ENCODE measurements around the gene MYO9A. TPM values are rescaled to one million over a fixed set of nuclear protein-coding genes. Genes with fewer than 3 reads are reported as not detected.

Gene MYO9A
- total and polyA plus RNA-seq, 5 donors from 2014 or later, result 8.3 to 32.3 (median 11.5) TPM

DNA sequence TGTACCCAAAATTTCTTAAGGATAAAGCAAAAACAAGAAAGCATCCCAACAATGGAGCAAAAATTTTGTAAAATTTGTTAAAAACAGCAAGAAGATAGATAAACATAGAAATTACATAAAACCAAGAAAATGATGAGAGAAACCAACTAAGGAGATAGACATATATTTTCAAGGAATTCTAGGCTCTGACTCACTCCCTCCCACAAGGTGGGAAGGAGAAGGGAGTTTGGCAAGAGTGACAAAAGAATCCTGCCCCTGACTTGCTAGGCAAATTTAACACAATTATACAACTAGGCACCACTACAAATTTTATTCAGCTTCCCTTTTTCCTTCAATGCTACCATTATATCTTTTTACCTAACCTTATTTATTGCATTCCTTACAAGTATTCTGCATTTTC, 70.9 kb downstream of the MYO9A start:
- Histone ChIP-seq H3K36me3 (ENCODE audit: control insufficient read depth, insufficient read depth, low read length) (peaks cover 6% of the 10 kb centered on the region), H3K27me3 (ENCODE audit: control insufficient read depth, insufficient read depth, low read length) (no peaks in the 10 kb centered on the region), H3K4me1 (ENCODE audit: control insufficient read depth, insufficient read depth, low read length, poor library complexity, severe bottlenecking) (no peaks in the 10 kb centered on the region), H3K27ac (ENCODE audit: insufficient read depth, low read length, poor library complexity, severe bottlenecking) (no peak overlapping the region), H3K9me3 (ENCODE audit: control insufficient read depth in 2 of 2, low read length in 2 of 2) (no peaks in the 10 kb centered on the region), H3K4me3 (ENCODE audit: low read depth, low read length) (no peak overlapping the region)
- ATAC-seq (ENCODE audit: low read depth in 2 of 2), result no peak
- no peaks in the 10 kb centered on the region for H3K27me3 Mint-ChIP-seq
- peaks cover 26% of the 10 kb centered on the region for H3K36me3 Mint-ChIP-seq
- H3K9me3 Mint-ChIP-seq, result no peaks in the 10 kb centered on the region
- no peak overlapping the region for H3K4me3 Mint-ChIP-seq
- H3K27ac Mint-ChIP-seq, result peak overlapping the region in 1 of 3 donors; percentile 3
- no peak for DNase-seq
- H3K4me1 Mint-ChIP-seq, result peaks cover 6 to 25% (median 14%) of the 10 kb centered on the region in 4 donors

DNA sequence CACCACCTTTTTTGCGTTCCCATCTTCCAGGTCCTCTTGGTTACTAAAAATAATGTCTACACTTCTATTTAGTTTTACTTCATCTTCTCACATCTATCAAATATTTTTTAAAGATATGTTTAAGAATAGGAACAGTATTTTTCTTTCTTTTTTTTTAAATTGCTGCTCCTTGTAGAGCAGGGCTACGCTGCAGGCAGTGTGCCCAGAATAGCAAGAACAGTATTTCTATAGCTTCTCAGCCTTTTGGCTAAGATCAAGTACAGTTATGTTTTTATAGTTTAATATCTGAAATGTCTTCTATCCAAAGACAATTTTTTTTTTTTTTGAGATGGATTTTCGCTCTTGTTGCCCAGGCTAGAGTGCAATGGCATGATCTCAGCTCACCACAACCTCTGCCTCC, 73.0 kb downstream of the MYO9A start:
- no peak for DNase-seq
- Mint-ChIP-seq H3K4me3 (no peak overlapping the region), H3K9me3 (no peaks in the 10 kb centered on the region)

GRCh38 chr15:72042865-72043264, 75.1 kb downstream of the MYO9A start:
- H3K27me3 Mint-ChIP-seq, result no peaks in the 10 kb centered on the region
- H3K9me3 Mint-ChIP-seq, result peaks cover 0 to 4% (median 0%) of the 10 kb centered on the region in 7 donors
- no peaks in the 10 kb centered on the region for H3K4me1 ChIP-seq (ENCODE audit: control insufficient read depth, insufficient read depth, low read length, poor library complexity, severe bottlenecking)
- no peak overlapping the region for H3K27ac Mint-ChIP-seq
- ATAC-seq (ENCODE audit: low read depth in 2 of 2) (no peak), DNase-seq (no peak)
- no peak overlapping the region for H3K4me3 ChIP-seq (ENCODE audit: low read depth, low read length)
- peaks cover 43% of the 10 kb centered on the region for H3K36me3 Mint-ChIP-seq
- peaks cover 13% of the 10 kb centered on the region for H3K36me3 ChIP-seq (ENCODE audit: control insufficient read depth, insufficient read depth, low read length)
- no peak overlapping the region for H3K4me3 Mint-ChIP-seq
- H3K27ac ChIP-seq (ENCODE audit: insufficient read depth, low read length, poor library complexity, severe bottlenecking), result no peak overlapping the region
- peaks cover 6 to 11% (median 9%) of the 10 kb centered on the region in 4 donors for H3K4me1 Mint-ChIP-seq
- H3K9me3 ChIP-seq (ENCODE audit: control insufficient read depth in 2 of 2, low read length in 2 of 2), result no peaks in the 10 kb centered on the region
- no peaks in the 10 kb centered on the region for H3K27me3 ChIP-seq (ENCODE audit: control insufficient read depth, insufficient read depth, low read length)

More for the DNA sequence above, 73.0 kb downstream of the MYO9A start:
- H3K36me3 Mint-ChIP-seq, result peaks cover 35% of the 10 kb centered on the region
- Histone ChIP-seq H3K27ac (ENCODE audit: insufficient read depth, low read length, poor library complexity, severe bottlenecking) (no peak overlapping the region), H3K9me3 (ENCODE audit: control insufficient read depth in 2 of 2, low read length in 2 of 2) (no peaks in the 10 kb centered on the region), H3K4me1 (ENCODE audit: control insufficient read depth, insufficient read depth, low read length, poor library complexity, severe bottlenecking) (no peaks in the 10 kb centered on the region), H3K36me3 (ENCODE audit: control insufficient read depth, insufficient read depth, low read length) (peaks cover 11% of the 10 kb centered on the region), H3K4me3 (ENCODE audit: low read depth, low read length) (no peak overlapping the region), H3K27me3 (ENCODE audit: control insufficient read depth, insufficient read depth, low read length) (no peaks in the 10 kb centered on the region)
- peaks cover 6 to 19% (median 12%) of the 10 kb centered on the region in 4 donors for H3K4me1 Mint-ChIP-seq
- H3K27me3 Mint-ChIP-seq, result no peaks in the 10 kb centered on the region
- no peak for ATAC-seq (ENCODE audit: low read depth in 2 of 2)
- H3K27ac Mint-ChIP-seq, result no peak overlapping the region

- Mint-ChIP-seq H3K4me1 (peaks cover 7 to 13% (median 11%) of the 10 kb centered on the region in 4 donors), H3K27me3 (no peaks in the 10 kb centered on the region), H3K36me3 (peaks cover 41% of the 10 kb centered on the region), H3K4me3 (no peak overlapping the region), H3K27ac (no peak overlapping the region), H3K9me3 (peaks cover 0 to 7% (median 1%) of the 10 kb centered on the region in 7 donors)
- H3K27ac ChIP-seq (ENCODE audit: insufficient read depth, low read length, poor library complexity, severe bottlenecking), result no peak overlapping the region
- no peak for DNase-seq
- H3K27me3 ChIP-seq (ENCODE audit: control insufficient read depth, insufficient read depth, low read length), result no peaks in the 10 kb centered on the region
- no peaks in the 10 kb centered on the region for H3K4me1 ChIP-seq (ENCODE audit: control insufficient read depth, insufficient read depth, low read length, poor library complexity, severe bottlenecking)
- ATAC-seq (ENCODE audit: low read depth in 2 of 2), result no peak
- no peak overlapping the region for H3K4me3 ChIP-seq (ENCODE audit: low read depth, low read length)
- H3K36me3 ChIP-seq (ENCODE audit: control insufficient read depth, insufficient read depth, low read length), result peaks cover 13% of the 10 kb centered on the region
- no peaks in the 10 kb centered on the region for H3K9me3 ChIP-seq (ENCODE audit: control insufficient read depth in 2 of 2, low read length in 2 of 2)
Observed at GRCh38 chr15:72042054-72042453, 75.9 kb downstream of the MYO9A start.

DNA sequence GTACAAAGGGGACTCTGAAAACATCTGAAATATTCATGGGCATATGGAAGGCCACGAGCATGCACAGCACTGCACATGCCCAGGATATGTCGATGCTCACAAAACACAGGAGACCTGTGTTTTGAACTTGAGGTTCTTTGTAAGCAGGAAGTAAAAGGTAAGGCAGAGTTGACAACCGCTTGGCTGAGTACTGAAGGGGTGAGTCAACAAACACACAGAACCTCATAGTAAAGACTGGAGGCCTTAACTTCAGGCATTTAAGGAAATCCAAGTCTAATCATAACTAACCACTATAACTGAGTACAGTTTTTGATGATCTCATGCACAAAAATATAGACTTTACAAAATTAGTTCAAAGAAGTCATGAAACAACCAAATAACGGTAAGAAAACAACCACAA, 80.6 kb downstream of the MYO9A start:
- H3K27me3 Mint-ChIP-seq, result no peaks in the 10 kb centered on the region

DNA sequence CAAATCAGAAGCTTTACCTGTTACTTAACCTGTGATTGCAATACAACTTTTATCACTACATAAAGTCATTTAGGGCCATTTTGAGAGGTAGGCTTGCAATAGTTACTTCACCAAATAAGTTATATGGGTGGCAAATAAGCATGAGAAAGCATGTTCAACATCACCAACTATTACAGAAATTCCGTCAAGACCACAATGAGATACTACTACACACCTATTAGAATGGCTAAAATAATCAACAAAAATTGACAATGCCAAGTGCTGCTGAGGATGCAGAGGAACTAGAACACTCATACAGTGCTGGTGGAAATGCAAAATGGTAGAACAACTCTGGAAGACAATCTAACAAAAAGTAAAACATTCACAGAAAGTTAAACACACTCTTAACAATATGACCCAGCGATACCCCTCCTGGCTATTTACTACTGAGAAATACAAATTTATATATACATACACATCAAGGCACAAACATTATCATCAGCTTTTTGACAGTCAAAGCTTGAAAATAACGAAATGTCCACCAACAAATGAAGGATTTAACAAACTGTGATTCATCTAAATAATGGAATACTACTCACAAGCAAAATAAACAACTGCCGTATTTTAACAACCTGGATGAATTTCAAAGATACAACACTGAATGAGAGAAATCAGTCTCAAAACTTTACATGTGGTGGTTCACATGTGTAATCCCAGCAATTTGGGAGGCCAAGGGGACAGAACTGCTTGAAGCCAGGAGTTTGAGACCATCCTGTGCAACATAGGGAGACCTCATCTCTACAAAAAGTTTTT, 82.9 kb downstream of the MYO9A start:
- Mint-ChIP-seq H3K27ac (no peak overlapping the region), H3K36me3 (peaks cover 24% of the 10 kb centered on the region), H3K4me1 (peaks cover 0 to 25% (median 14%) of the 10 kb centered on the region in 4 donors), H3K27me3 (no peaks in the 10 kb centered on the region), H3K9me3 (peaks cover 0 to 10% (median 3%) of the 10 kb centered on the region in 7 donors), H3K4me3 (no peak overlapping the region)
- no peak overlapping the region for H3K4me3 ChIP-seq (ENCODE audit: low read depth, low read length)
- H3K27ac ChIP-seq (ENCODE audit: insufficient read depth, low read length, poor library complexity, severe bottlenecking), result no peak overlapping the region
- ATAC-seq (ENCODE audit: low read depth in 2 of 2), result no peak
- peaks cover 5% of the 10 kb centered on the region for H3K36me3 ChIP-seq (ENCODE audit: control insufficient read depth, insufficient read depth, low read length)
- no peaks in the 10 kb centered on the region for H3K27me3 ChIP-seq (ENCODE audit: control insufficient read depth, insufficient read depth, low read length)
- DNase-seq, result no peak
- H3K9me3 ChIP-seq (ENCODE audit: control insufficient read depth in 2 of 2, low read length in 2 of 2), result no peaks in the 10 kb centered on the region
- H3K4me1 ChIP-seq (ENCODE audit: control insufficient read depth, insufficient read depth, low read length, poor library complexity, severe bottlenecking), result no peaks in the 10 kb centered on the region

More for the DNA sequence above, 80.6 kb downstream of the MYO9A start:
- Histone ChIP-seq H3K27me3 (ENCODE audit: control insufficient read depth, insufficient read depth, low read length) (no peaks in the 10 kb centered on the region), H3K27ac (ENCODE audit: insufficient read depth, low read length, poor library complexity, severe bottlenecking) (no peak overlapping the region), H3K36me3 (ENCODE audit: control insufficient read depth, insufficient read depth, low read length) (peaks cover 8% of the 10 kb centered on the region), H3K9me3 (ENCODE audit: control insufficient read depth in 2 of 2, low read length in 2 of 2) (no peaks in the 10 kb centered on the region), H3K4me1 (ENCODE audit: control insufficient read depth, insufficient read depth, low read length, poor library complexity, severe bottlenecking) (no peaks in the 10 kb centered on the region), H3K4me3 (ENCODE audit: low read depth, low read length) (no peak overlapping the region)
- Mint-ChIP-seq H3K9me3 (peaks cover 0 to 10% (median 3%) of the 10 kb centered on the region in 7 donors), H3K4me3 (no peak overlapping the region), H3K36me3 (peaks cover 36% of the 10 kb centered on the region), H3K27ac (no peak overlapping the region), H3K4me1 (peaks cover 0 to 25% (median 15%) of the 10 kb centered on the region in 4 donors)
- peak in 1 of 2 donors; percentile 52 for ATAC-seq (ENCODE audit: low read depth in 2 of 2)
- peak in 1 of 3 donors; percentile 37 for DNase-seq

- Mint-ChIP-seq H3K36me3 (peaks cover 22% of the 10 kb centered on the region), H3K4me1 (peaks cover 0 to 25% (median 14%) of the 10 kb centered on the region in 4 donors), H3K27ac (no peak overlapping the region), H3K4me3 (no peak overlapping the region), H3K27me3 (no peaks in the 10 kb centered on the region), H3K9me3 (peaks cover 0 to 10% (median 3%) of the 10 kb centered on the region in 7 donors)
- no peaks in the 10 kb centered on the region for H3K27me3 ChIP-seq (ENCODE audit: control insufficient read depth, insufficient read depth, low read length)
- no peak overlapping the region for H3K27ac ChIP-seq (ENCODE audit: insufficient read depth, low read length, poor library complexity, severe bottlenecking)
- peaks cover 2% of the 10 kb centered on the region for H3K36me3 ChIP-seq (ENCODE audit: control insufficient read depth, insufficient read depth, low read length)
- no peak overlapping the region for H3K4me3 ChIP-seq (ENCODE audit: low read depth, low read length)
- H3K4me1 ChIP-seq (ENCODE audit: control insufficient read depth, insufficient read depth, low read length, poor library complexity, severe bottlenecking), result no peaks in the 10 kb centered on the region
- DNase-seq, result no peak
- ATAC-seq (ENCODE audit: low read depth in 2 of 2), result no peak
- no peaks in the 10 kb centered on the region for H3K9me3 ChIP-seq (ENCODE audit: control insufficient read depth in 2 of 2, low read length in 2 of 2)
Observed at GRCh38 chr15:72034351-72034750, 83.6 kb downstream of the MYO9A start.

- Mint-ChIP-seq H3K27ac (no peak overlapping the region), H3K4me3 (no peak overlapping the region), H3K4me1 (peaks cover 0 to 25% (median 15%) of the 10 kb centered on the region in 4 donors), H3K9me3 (peaks cover 0 to 10% (median 3%) of the 10 kb centered on the region in 7 donors), H3K27me3 (no peaks in the 10 kb centered on the region), H3K36me3 (peaks cover 25% of the 10 kb centered on the region)
- no peak for DNase-seq
- no peaks in the 10 kb centered on the region for H3K27me3 ChIP-seq (ENCODE audit: control insufficient read depth, insufficient read depth, low read length)
- H3K4me1 ChIP-seq (ENCODE audit: control insufficient read depth, insufficient read depth, low read length, poor library complexity, severe bottlenecking), result no peaks in the 10 kb centered on the region
- no peak for ATAC-seq (ENCODE audit: low read depth in 2 of 2)
- H3K27ac ChIP-seq (ENCODE audit: insufficient read depth, low read length, poor library complexity, severe bottlenecking), result no peak overlapping the region
- peaks cover 2% of the 10 kb centered on the region for H3K36me3 ChIP-seq (ENCODE audit: control insufficient read depth, insufficient read depth, low read length)
- H3K4me3 ChIP-seq (ENCODE audit: low read depth, low read length), result no peak overlapping the region
- no peaks in the 10 kb centered on the region for H3K9me3 ChIP-seq (ENCODE audit: control insufficient read depth in 2 of 2, low read length in 2 of 2)
Observed at GRCh38 chr15:72033711-72034110, 84.2 kb downstream of the MYO9A start.
